GM12892 (cell line): ENCODE results near the gene ANGPTL8.

Experiments used
- DNase-seq: peaks from one replicate; pipeline ENCODE4 v3.0.0; 2011; ENCODE audit not compliant: insufficient read length
- FAIRE-seq: peaks from 2 replicates; lab custom pipeline; 2011; peaks lifted over from hg19 to GRCh38; lab: Jason Lieb, UNC
- POLR2A ChIP-seq: IDR thresholded peaks from 2 replicates; pipeline ENCODE4 v1.6.1; 2011; ENCODE audit warnings: low read depth, low read length, control low read depth
- POLR2AphosphoS5 ChIP-seq: IDR thresholded peaks from 2 replicates; pipeline ENCODE4 v1.6.1; 2011; ENCODE audit warnings: low read depth, low read length, control low read depth
- TAF1 ChIP-seq: IDR thresholded peaks from 2 replicates; pipeline ENCODE4 v1.6.1; 2011; ENCODE audit warnings: low read depth, mild to moderate bottlenecking, control low read depth, low read length, borderline replicate concordance

The ANGPTL8 gene

DNA sequence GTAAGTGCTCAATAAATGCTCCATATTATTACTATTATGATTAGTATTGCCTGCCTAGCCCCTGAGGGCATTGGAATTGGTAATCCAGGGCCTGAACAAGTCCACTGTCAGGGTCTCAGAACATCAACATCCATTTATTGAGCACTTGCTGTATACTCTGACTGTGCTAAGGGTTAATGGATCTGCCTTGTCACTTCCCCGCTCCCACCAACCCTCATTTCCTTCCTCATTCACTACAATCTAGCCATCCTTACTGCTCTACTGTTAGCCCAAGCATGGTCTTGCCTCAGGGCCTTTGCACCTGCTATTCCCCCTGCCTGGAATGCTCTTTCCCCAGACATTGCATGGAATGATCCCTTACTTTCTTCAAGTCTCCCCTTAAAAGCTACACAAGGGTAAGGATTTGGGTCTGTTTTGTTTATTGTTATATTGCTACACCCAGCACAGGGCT lies 12.7 kb upstream of the ANGPTL8 start:
- TF ChIP-seq POLR2AphosphoS5 (no peak), TAF1 (no peak), POLR2A (no peak)
- FAIRE-seq (no peak), DNase-seq (no peak)

DNA sequence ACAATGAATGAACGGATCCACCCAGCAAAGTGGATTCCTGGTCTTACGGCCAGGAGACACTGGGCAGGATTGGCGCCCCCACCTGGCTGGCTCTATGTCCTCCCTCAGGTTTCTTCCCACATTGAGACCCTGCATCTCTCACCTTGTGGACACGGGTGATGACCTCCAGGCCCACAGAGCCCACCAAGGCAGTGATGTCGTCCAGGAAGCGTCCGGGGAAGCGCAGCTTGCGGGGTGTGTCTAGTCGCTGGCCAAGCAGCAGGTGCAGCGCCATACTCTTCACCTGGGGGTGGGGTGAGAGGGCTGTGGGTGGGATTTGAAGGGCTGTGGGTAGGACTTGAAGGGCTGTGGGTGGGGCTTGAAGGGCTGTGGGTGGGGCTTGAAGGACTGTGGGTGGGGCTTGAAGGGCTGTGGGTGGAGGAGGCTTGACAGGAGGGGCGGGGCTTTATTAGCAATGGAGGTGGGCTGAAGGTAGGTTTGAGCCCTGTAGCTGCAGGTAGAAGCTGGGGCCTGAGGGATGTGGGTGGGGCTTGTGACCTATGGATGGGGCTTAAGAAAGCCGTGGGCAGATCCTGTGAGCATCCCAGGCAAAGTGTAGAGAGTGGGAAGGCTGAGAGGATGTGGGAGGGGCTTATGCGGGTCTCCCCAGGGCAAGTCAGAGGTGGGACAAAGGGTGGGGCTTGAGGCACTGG lies 12.1 kb upstream of the ANGPTL8 start:
- no peak for TF ChIP-seq TAF1
- no peak for TF ChIP-seq POLR2AphosphoS5
- TF ChIP-seq POLR2A = no peak
- DNase-seq = no peak
- FAIRE-seq = no peak

DNA sequence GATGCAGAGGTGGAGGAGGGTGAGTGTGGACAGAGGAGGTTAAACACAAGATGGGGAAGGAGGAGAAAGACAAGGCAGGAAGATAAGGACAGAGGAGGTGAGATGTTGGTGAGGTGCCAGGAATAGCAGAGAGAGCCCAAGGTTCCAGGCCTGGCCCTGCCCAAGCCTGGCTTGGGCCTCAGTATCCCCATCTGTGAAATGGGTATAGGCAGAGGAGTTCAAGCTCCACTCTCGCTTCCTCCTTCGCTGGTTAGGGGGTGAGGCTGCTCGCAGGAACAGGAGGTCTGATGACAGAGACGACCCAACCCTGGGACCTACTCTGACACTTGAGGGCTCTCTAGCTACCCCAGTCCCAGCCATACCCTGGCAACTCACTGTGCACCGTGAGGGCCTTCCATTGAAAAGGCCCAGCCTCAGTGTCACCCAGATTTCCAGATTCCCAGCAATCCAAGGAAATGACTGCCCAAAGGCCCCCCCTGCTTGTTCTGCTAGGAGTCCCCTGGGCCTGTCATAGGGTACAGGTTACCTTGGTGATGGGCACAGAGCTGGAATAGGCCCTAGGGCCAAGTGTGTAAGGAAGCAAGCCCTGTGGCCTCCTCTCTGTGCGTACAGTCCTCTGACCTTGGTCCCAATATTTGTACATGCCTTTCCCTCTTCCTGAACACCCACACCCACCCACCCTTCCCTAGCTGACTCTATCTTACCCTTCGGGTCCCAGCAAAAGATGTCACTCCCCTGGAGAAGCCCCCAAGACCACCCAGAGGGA lies 8.6 kb upstream of the ANGPTL8 start:
- FAIRE-seq (no peak), DNase-seq (no peak)
- TF ChIP-seq POLR2A (no peak), POLR2AphosphoS5 (no peak), TAF1 (no peak)

DNA sequence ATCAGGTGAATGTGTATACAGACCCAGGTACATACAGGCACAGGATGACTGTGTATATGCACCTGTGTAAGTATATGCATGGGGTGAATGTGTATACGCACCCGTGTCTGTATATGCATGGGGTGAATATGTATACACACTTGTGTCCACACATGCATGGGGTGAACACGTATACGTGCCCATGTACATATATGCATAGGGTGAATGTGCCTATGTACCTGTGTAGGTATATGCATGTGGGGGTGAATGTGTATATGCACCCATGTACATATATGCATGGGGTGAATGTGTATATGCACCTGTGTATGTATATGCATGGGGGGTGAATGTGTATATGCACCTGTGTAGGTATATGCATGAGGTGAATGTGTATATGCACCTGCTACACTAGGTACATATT lies 6.9 kb upstream of the ANGPTL8 start:
- TF ChIP-seq POLR2AphosphoS5 (no peak), TAF1 (no peak), POLR2A (no peak)
- no peak for FAIRE-seq
- no peak for DNase-seq

DNA sequence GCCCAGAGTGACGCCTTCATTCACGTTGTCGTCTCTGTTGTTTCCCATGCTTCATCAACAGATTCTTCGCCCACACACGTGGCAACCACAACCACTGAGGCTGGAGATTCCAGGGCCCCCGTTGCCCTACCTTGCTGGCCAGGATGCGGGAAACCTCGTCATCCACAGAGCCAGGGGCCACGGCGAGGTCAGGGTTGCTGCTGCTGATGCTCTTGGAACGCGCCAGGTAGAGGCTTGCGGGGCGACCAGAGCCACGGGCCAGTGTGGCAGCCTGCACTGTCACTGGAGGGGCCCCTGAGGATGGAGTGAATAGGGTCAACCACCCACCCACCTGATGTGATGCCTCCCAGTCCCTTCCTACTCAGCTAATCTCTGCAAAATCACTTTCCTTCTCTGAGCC lies 6.3 kb upstream of the ANGPTL8 start:
- DNase-seq (no peak), FAIRE-seq (no peak)
- TF ChIP-seq POLR2AphosphoS5 (no peak), POLR2A (no peak), TAF1 (no peak)

DNA sequence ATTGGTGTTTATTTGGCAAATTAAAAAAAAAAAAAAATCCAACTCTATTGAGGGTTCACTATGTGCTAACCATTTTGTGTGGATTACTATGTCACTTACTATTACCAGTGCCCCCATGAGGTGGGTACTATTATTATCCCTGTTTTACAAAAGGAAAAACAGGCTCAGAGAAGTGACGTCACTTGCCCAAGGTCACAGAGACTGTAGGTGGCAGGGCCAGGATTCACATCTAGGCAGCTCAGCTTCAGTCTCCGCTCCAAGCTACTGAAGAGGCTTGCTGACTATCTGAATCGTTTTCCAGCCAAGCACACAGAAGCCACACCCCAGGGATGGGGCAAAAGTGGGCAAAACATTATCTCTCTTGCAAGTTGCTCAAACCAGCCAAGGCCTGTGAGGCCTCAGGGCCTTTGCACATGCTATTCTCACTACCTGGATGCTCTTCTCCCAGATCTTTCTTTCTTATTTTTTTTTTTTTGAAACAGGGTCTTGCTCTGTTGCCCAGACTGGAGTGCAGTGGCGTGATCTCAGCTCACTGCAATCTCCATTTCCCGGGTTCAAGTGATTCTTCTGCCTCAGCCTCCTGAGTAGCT lies 4.8 kb upstream of the ANGPTL8 start:
- DNase-seq (no peak), FAIRE-seq (no peak)
- TF ChIP-seq POLR2A = no peak
- no peak for TF ChIP-seq TAF1
- TF ChIP-seq POLR2AphosphoS5 = no peak

DNA sequence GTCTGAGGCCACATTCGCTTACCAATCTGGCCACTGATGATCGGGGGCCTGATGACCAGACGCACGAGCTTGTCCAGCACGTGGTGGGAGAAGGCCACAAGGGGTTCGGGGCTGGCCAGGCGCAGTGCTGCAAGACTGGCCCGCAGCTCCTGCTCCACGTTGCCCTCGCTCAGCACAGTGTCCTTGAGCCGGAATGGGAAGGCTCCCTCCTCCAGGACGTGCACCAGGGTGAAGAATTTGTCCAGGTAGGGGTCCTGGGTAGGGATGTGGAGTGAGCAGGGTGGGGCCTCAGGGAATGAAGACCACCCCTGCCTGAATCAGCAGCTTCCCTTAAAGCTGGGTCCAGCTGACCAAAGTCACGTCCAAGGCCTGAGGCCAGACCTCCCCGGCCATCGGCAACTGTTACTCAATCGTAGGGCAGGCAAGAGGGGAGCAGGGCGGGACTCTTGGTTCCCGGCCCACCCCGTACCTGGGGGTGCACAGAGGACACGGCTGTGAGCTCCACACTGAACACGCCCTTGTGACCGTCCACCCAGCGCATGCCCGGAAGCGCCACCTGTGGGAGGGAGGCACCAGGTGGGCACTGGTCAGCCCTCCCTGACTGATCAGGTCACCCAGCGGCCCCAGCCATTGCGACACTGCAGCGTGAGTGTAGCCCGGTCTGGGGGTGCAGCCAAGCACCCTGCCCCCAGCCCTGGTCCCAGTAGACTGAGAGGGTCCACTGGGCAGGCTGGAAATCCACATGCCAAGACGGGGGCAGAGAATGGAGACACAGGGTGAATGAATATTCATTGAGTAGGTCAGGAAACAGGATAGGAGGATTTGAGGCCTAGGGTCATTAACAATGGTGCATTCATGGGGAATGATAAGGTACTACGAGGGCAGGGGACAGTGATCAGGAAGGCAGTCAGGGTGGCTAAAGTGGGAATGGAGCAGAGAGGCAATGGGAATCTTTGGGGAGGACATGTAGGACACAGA lies 2.8 kb upstream of the ANGPTL8 start:
- FAIRE-seq = no peak
- DNase-seq = no peak
- TF ChIP-seq POLR2A = no peak
- no peak for TF ChIP-seq POLR2AphosphoS5
- no peak for TF ChIP-seq TAF1

DNA sequence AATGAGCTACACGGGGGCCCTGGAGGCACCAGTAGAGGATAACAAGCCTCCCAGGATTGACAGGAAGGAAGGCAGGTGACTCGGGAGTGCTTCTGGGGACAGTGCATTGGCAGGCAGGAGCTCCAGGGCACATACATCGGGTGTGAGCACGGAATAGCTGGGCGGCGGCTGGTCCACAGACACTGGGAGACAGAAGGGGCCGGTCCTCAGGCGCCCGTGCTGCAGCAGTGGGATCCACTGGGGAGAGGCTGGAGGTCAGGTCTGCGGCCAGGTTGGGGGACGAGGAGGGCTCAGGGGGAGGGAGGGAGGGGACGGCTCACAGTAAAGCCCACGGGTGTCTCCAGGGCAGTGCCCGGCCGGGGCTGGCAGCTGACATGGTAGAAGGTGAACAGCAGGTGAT lies 2.1 kb upstream of the ANGPTL8 start:
- no peak for DNase-seq
- no peak for FAIRE-seq
- TF ChIP-seq POLR2A (no peak), TAF1 (no peak), POLR2AphosphoS5 (no peak)

DNA sequence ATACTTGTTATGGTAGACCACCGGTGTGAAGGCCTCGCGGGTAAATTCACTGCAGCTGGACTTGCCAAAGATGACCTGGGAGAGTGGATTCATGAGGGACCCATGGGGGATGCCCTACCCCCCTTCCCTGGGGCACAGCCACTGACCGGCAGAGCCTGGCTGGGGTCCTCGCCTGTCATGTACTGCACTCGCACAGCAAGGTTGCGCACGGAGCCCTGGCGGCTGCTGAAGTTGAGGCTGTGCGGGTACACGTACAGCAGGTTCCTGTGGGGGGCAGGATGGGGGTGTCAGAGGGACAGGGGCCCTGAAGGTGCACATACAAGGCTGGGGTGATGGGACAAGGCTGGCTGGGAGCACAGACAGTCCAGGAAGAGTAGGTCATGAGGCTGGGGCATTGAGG lies 1.4 kb upstream of the ANGPTL8 start:
- DNase-seq (no peak), FAIRE-seq (no peak)
- TF ChIP-seq TAF1 = no peak
- TF ChIP-seq POLR2A = no peak
- no peak for TF ChIP-seq POLR2AphosphoS5

DNA sequence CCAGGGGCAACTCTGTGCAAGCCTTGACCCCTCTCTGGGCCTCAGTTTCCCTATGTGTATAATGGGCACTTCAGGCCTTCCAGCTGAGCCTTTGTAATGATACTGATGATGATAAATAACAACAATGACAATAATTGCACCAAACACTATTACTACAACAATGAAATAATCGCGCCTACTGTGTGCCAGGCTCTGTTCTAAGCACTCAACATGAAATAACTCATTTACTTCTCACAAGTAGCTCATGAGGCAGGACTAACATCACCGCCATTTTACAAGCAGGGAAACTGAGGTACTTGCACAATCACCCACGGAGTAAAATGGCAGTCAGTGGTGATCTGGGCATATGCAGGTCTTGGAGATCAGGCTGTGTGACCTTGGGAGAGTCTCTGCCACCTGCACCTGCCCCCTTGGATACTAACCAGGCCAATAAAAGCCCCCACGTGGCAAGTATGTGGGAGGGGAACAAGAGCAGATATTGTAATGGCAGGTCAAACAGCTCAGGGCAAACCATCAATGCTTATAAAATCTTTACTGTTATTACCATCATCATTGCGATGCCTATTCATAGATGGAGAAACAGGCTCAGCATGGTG lies 540 bp upstream of the ANGPTL8 start:
- DNase-seq = no peak
- TF ChIP-seq POLR2AphosphoS5 (no peak), TAF1 (no peak), POLR2A (no peak)
- no peak for FAIRE-seq
